VCaP (cell line): Measurements from ENCODE around the gene RNF208.

Experiments used
- H3K27ac ChIP-seq: fragments of 450-650 bp; 2 replicates; pipeline ENCODE4 v1.5.1; 2017
- TF ChIP-seq, protein P1 (sequence below): fragments of 450-650 bp; conservative IDR thresholded peaks from 2 replicates; pipeline ENCODE4 v1.5.1; 2017; ENCODE audit warnings: mild to moderate bottlenecking, moderate library complexity

The RNF208 gene

DNA sequence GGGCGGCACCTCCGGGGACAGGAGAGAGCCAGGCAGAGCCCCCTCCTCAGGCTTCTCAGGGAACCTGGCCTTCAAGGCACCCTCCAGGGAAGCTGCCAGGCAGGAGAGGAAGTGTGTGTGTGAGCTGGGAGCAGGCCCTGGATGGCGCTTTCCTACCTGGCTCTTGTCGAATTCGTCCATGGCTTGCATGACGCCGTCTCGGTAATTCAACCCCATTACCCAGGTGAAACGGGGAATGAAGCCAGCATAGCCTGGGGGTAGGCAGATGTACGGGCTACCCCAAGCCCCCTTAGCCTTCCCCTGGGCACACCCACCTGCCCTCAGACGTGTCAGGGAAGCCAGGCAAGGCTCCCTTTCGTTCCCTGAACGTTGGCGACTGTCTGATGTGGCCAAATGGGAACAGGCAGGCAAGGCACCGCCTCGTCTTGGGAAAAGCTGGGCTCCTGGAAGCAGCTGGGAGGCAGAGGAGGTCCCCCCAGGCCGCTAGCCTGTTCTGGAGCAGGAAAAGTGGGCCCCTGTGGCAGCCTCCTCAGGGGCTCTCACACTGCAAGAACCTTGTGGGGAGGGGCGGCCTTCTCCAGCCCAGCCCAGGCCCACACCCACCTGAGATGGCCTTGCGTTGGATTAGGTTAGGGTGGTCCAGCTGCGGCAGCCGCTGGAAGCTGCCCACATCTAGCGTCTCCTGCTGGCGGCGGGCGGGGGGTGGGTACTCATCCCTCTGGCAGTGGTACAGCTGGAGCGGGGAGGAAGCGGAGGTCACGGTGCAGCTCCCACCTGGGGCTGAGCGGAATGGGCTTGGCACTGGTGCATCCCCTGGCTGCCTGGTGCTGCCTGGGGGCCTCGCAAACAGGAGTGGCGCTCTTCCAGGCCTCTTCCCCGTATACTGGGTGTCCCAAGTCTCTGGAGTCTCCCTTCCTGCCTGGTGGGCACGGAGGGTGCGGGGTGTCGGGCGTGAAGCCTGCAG is 22.7 kb upstream of the RNF208 start:
- peak overlapping the region; percentile 100 for H3K27ac ChIP-seq
- TF ChIP-seq, protein P1, sequence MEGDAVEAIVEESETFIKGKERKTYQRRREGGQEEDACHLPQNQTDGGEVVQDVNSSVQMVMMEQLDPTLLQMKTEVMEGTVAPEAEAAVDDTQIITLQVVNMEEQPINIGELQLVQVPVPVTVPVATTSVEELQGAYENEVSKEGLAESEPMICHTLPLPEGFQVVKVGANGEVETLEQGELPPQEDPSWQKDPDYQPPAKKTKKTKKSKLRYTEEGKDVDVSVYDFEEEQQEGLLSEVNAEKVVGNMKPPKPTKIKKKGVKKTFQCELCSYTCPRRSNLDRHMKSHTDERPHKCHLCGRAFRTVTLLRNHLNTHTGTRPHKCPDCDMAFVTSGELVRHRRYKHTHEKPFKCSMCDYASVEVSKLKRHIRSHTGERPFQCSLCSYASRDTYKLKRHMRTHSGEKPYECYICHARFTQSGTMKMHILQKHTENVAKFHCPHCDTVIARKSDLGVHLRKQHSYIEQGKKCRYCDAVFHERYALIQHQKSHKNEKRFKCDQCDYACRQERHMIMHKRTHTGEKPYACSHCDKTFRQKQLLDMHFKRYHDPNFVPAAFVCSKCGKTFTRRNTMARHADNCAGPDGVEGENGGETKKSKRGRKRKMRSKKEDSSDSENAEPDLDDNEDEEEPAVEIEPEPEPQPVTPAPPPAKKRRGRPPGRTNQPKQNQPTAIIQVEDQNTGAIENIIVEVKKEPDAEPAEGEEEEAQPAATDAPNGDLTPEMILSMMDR, result no peak

DNA sequence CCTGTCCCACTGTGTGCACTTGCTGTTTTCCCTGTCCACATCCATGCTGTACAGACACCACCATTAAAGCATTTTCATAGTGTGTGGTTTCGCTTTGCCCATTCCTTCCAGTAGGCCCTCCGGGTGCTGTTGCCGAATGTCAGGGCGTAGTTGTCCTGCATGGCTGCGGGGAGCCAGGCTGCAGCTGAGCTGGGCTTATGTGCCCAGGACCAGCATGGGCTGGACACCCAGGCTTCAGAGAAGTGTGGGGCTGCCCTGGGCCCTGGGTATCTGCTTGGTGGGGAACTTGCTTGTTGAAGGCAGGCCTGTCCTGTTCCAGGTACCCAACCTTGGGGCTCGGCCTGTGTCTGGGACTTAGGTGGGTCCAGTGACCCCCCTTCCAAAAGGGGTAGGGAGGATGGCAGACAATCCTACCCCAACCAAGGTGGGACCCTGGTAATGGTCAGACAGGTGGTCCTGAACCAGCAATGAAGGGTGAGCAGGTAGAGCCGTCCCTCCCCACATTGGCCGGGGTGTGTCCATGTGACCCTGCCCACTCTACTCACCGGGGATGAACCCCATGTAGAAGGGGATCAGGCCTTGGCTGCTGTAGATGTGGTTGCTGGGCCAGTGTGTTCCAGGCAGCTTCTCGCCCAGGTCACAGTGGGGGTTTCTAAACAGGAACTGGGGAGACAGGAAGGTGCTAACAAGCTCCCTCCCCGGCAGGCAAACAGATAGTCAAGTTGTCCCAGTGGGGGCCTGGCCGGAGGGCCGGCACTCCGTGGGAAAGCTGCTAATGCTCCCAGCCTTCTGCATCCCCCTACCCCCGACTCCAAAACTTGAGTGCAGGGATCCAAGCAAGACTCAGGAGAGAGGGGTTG is 21.8 kb upstream of the RNF208 start:
- TF ChIP-seq, protein P1, result no peak
- H3K27ac ChIP-seq, result peak overlapping the region; percentile 100

DNA sequence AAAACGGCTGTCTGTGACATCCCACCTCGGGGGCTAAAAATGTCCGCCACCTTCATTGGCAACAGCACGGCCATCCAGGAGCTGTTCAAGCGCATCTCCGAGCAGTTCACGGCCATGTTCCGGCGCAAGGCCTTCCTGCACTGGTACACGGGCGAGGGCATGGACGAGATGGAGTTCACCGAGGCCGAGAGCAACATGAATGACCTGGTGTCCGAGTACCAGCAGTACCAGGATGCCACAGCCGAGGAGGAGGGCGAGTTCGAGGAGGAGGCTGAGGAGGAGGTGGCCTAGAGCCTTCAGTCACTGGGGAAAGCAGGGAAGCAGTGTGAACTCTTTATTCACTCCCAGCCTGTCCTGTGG is 21.2 kb upstream of the RNF208 start:
- peak overlapping the region; percentile 100 for H3K27ac ChIP-seq

DNA sequence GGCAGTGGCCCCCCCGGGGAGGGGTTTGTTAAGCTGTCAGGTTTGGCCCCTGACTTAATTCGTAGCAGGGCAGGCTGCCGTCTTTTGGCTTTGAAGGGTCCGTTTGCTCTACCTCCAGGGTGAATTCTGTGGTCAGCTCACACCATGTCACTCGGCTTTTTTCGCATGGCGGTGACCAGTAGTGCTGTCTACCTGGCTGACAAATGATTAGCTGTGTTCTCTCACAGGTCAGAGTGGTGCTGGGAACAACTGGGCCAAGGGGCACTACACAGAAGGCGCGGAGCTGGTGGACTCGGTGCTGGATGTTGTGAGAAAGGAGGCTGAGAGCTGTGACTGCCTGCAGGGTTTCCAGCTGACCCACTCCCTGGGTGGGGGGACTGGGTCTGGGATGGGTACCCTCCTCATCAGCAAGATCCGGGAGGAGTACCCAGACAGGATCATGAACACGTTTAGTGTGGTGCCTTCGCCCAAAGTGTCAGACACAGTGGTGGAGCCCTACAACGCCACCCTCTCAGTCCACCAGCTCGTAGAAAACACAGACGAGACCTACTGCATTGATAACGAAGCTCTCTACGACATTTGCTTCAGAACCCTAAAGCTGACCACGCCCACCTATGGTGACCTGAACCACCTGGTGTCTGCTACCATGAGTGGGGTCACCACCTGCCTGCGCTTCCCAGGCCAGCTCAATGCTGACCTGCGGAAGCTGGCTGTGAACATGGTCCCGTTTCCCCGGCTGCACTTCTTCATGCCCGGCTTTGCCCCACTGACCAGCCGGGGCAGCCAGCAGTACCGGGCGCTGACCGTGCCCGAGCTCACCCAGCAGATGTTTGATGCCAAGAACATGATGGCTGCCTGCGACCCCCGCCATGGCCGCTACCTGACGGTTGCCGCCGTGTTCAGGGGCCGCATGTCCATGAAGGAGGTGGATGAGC is 20.5 kb upstream of the RNF208 start:
- TF ChIP-seq, protein P1, result no peak
- H3K27ac ChIP-seq, result peak overlapping the region; percentile 100

DNA sequence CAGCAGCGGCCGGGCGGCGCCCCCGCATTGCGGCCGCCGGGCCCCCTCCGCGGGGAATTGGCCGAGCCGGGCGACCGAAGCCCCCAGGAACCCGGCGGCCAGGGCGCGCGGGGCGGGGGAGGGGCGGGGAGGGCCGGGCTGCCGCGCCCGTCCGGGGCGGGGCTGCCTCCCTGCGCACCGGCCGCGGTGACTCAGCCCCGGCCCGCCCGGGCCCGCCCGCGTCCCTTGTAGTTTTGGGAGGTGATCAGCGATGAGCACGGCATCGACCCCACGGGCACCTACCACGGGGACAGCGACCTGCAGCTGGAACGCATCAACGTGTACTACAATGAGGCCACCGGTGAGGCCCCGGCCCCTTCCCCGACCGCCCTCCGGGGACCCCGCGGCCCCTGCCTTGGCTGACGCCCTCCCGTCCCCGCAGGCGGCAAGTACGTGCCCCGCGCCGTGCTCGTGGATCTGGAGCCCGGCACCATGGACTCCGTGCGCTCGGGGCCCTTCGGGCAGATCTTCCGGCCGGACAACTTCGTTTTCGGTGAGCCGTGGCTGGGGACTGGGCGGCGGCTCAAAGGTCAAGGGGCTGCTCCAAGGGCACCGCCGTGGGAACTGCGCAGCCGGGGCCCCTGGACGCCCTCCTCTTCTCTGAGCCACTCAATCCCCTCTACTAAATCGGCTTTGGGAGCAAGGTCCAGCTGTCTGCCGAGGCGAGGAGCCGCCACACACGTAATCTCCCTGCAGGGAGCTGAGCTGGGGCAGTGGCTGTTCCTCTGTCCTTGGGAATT is 19.6 kb upstream of the RNF208 start:
- H3K27ac ChIP-seq, result peak overlapping the region; percentile 100
- TF ChIP-seq, protein P1, result no peak

DNA sequence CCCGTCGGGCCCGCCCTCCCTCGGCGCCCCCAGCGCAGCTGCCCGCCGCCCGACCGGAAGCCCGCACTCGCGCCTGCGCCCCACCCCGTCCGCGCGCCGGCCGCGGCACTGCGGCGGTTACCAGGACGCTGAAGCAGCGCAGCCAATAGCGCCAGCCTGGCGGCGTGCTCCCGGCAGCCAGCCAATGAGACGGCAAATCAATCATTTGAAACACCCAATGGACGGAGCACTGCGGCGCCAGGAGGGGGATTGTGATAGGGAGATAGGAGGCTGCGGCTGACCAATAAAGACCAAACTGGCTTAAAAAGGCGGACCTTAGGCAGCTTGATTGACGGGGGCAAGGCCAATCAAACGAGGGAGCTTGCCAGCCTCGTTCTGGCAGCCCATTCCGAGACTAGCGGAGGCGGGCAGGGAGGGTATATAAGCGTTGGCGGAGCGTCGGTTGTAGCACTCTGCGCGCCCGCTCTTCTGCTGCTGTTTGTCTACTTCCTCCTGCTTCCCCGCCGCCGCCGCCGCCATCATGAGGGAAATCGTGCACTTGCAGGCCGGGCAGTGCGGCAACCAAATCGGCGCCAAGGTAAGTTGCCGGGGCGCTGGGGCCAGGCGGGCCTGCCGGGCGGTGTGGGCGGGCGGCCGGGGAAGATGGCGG is 18.9 kb upstream of the RNF208 start, which contains the start of gene TUBB4B:
Gene TUBB4B (plus strand): TSS at position 447 of the 649 bp plus-strand sequence. CDS start 74 bp downstream, at position 521.
- TF ChIP-seq, protein P1, result no peak
- peak within 1 kb of the TSS; percentile 100 for H3K27ac ChIP-seq
